RWPE2 (cell line): Measurements from ENCODE around the gene DDX52.
A peak's percentile ranks its signal among the peaks of the same experiment; 100 is the strongest.

Experiments used
- ATAC-seq: fragments of 200-7000 bp; cut with Tn5 transposase; 3 replicates; pipeline ENCODE4 v1.9.1; 2021; ENCODE audit warnings: low read depth
- DNase-seq: peaks from one replicate; pipeline ENCODE4 v3.0.0-alpha.2; 2020; ENCODE audit warnings: low spot score
- H3K27ac ChIP-seq: fragments of 450-650 bp; 2 replicates; pipeline ENCODE4 v1.5.1; 2017; ENCODE audit warnings: mild to moderate bottlenecking; ENCODE audit not compliant: poor library complexity, severe bottlenecking
- H3K27me3 ChIP-seq: fragments of 250-450 bp; sonication (Bioruptor Pico); 2 replicates; pipeline ENCODE4 v1.5.1; 2021; ENCODE audit warnings: mild to moderate bottlenecking, moderate library complexity; ENCODE audit not compliant: insufficient read depth, poor library complexity, severe bottlenecking
- H3K36me3 ChIP-seq: fragments of 250-450 bp; sonication (Bioruptor Pico); 2 replicates; pipeline ENCODE4 v1.5.1; 2020; ENCODE audit warnings: low read depth, mild to moderate bottlenecking, moderate library complexity
- H3K4me1 ChIP-seq: fragments of 250-450 bp; sonication (Bioruptor Pico); 2 replicates; pipeline ENCODE4 v1.5.1; 2021; ENCODE audit warnings: mild to moderate bottlenecking, moderate library complexity; ENCODE audit not compliant: insufficient read depth, poor library complexity, severe bottlenecking
- H3K4me3 ChIP-seq: fragments of 250-450 bp; sonication (Bioruptor Pico); 2 replicates; pipeline ENCODE4 v1.5.1; 2021; ENCODE audit warnings: mild to moderate bottlenecking, moderate library complexity; ENCODE audit not compliant: severe bottlenecking
- H3K9me3 ChIP-seq: fragments of 250-450 bp; sonication (Bioruptor Pico); 2 replicates; pipeline ENCODE4 v1.5.1; 2021; ENCODE audit warnings: mild to moderate bottlenecking, moderate library complexity; ENCODE audit not compliant: severe bottlenecking
- CTCF ChIP-seq: fragments of 450-650 bp; IDR thresholded peaks from one replicate; pipeline ENCODE4 v1.5.1; 2017; ENCODE audit warnings: mild to moderate bottlenecking, moderate library complexity; ENCODE audit not compliant: poor library complexity, severe bottlenecking

Gene DDX52

GRCh38 chr17:37674511-37674910 is 31.3 kb upstream of the DDX52 start:
- no peaks in the 10 kb centered on the region for H3K9me3 ChIP-seq
- H3K4me1 ChIP-seq, result peaks cover 23% of the 10 kb centered on the region
- H3K36me3 ChIP-seq, result no peaks in the 10 kb centered on the region
- H3K27me3 ChIP-seq, result no peaks in the 10 kb centered on the region
- ATAC-seq (no peak), DNase-seq (no peak)
- H3K27ac ChIP-seq, result no peak overlapping the region
- no peak overlapping the region for H3K4me3 ChIP-seq
- no peak for TF ChIP-seq CTCF

- H3K4me3 ChIP-seq, result no peak overlapping the region
- H3K27me3 ChIP-seq, result no peaks in the 10 kb centered on the region
- no peak overlapping the region for H3K27ac ChIP-seq
- H3K4me1 ChIP-seq, result peaks cover 23% of the 10 kb centered on the region
- no peak for ATAC-seq
- H3K36me3 ChIP-seq, result no peaks in the 10 kb centered on the region
- no peak for DNase-seq
- no peak for TF ChIP-seq CTCF
- no peaks in the 10 kb centered on the region for H3K9me3 ChIP-seq
These were observed 30.1 kb upstream of the DDX52 start for GRCh38 chr17:37673386-37673785.

- no peak overlapping the region for H3K4me3 ChIP-seq
- no peak for TF ChIP-seq CTCF
- no peak for DNase-seq
- ATAC-seq, result no peak
- H3K27ac ChIP-seq, result peak overlapping the region; percentile 79
- peaks cover 23% of the 10 kb centered on the region for H3K4me1 ChIP-seq
- no peaks in the 10 kb centered on the region for H3K9me3 ChIP-seq
- no peaks in the 10 kb centered on the region for H3K27me3 ChIP-seq
- no peaks in the 10 kb centered on the region for H3K36me3 ChIP-seq
These were observed 29.4 kb upstream of the DDX52 start for GRCh38 chr17:37672548-37673078.

- H3K4me1 ChIP-seq, result peaks cover 23% of the 10 kb centered on the region
- DNase-seq (no peak), ATAC-seq (peak; percentile 99)
- H3K4me3 ChIP-seq, result no peak overlapping the region
- H3K36me3 ChIP-seq, result no peaks in the 10 kb centered on the region
- H3K9me3 ChIP-seq, result no peaks in the 10 kb centered on the region
- H3K27ac ChIP-seq, result peak overlapping the region; percentile 79
- no peak for TF ChIP-seq CTCF
- H3K27me3 ChIP-seq, result no peaks in the 10 kb centered on the region
These were observed 28.7 kb upstream of the DDX52 start for GRCh38 chr17:37671824-37672547.
